ENCODE data around the gene ARL15.
"Not testable (repeated sequence)": the region's sequence is repeated elsewhere in the genome, so short reads cannot be mapped to it uniquely, and the experiment has no call there.

GRCh38 chr5:53836851-53837430 is 473.4 kb downstream of the ARL15 start:
- TF ChIP-seq EZH2 (IDR thresholded peaks at IDR 0.05; ENCODE audit: insufficient read depth, poor library complexity, severe bottlenecking); EZH2phosphoT487 (IDR thresholded peaks at IDR 0.05; ENCODE audit: insufficient read depth, low read depth): not testable (repeated sequence)
